Measurements from ENCODE around the gene S100A16.
"Not testable (repeated sequence)": the region's sequence is repeated elsewhere in the genome, so short reads cannot be mapped to it uniquely, and the experiment has no call there.

Gene S100A16, protein sequence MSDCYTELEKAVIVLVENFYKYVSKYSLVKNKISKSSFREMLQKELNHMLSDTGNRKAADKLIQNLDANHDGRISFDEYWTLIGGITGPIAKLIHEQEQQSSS

DNA sequence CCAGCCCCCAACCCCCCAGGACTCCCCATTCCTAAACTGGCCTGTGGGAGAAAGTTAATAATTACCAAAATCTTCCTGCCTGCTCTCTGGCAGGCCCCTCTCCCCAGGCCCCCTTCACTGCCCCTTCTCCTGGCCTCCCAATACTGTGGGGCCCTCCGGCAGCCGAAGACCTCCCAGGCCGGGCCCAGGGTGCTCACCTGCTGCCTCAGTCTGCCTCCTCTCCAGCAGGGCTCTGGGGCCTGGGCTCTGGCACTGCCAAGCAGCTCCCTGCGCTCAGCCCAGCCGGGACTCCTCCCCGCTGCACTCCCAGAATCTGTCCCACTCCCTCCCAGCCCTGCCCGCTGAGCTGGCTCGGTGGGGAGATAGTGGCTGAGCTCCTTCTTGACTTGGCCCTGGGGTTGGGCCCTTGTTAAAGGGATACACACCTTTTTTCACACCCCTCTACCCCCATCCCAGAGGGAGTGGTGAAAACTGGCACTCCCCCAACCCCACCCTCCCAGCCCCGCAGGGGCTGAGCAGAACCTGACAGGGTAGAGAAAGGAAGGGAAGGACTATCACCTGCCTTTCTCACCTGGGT, at the start of gene S100A16:
S100A16 (minus strand) TSS at position 383 of the 577 bp plus-strand sequence. CDS start 4,986 bp downstream, outside the sequence.
- DNase-seq, result no peak

DNA sequence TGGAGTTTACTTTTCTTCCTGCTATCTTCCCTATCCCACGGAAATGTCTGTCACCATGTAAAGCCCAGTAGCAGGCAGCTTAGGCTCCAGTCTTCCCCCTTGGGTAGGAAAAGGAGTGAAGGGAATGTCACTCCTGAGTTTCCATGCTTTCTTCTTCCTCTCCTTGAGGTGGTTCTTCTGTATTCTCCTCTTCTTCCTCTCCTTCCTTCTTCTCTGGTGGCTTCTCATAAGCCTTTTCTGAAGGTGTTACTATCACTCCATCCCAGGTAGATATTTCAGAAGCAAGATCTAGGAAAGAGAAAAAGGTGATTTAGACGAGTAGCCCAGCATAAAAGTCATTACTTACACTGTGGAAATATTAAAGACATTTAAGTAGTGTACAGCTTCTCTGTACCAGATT, 49.3 kb upstream of the S100A16 start:
- DNase-seq, result no peak

DNA sequence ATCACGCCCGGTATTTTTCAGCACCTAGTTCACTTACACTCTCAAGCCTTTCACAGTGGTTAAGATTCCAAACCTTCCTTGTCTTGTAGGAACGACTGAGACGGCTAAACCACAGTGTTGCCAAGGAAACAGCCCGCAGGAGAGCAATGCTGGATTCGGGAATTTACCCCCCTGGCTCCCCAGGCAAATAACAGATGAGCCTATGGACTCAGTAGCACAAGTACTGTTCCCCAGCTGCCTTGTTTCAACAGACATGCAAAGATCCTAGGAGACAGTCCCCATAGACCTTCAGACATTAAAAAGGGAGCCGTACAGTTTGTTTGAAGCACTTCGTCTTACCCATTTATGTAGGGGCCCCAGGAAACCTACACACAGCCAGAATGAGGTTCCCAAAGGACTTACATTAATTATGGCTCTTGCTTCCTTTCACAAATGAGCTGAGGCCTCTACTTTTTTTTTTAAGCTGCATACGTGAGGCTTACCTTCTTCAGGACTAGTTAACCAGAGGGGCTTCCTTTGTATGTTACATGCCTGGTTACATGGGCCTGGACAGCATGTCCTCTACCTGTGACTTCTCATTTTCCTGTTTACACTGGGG, 48.3 kb upstream of the S100A16 start:
- DNase-seq, result no peak

DNA sequence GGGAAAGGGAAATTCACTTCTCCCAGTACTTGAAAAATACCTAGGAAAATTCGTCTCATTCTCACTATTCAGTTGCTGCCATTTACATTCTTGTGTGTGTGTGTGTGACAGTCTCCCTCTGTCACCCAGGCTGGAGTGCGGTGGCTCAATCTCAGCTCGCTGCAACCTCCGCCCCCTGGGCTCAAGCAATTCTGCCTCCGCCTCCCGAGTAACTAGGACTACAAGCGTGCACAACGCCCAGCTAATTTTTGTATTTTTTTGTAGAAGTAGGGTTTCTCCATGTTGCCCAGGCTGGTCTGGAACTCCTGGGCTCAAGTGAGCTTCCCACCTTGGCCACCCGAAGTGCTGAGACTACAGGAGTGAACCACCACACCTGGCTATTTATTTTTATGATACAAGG, 46.7 kb upstream of the S100A16 start:
- no peak for DNase-seq

DNA sequence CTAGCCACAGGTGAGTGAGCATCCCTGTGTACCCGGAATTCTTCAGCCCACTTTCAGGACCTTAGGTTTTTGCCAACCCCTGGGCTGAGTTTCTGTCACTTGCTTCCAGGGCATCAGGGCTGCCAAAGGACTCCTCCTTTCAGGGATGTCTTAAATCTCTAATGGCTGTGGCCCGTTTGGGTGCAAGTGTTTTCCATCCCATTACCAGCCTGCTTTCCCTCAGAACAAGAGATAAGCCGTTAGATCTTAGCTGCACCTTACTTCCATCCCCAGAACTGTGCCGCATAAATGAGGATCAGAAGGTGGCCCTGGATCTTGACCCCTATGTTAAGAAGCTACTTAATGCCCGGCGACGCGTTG, 46.2 kb upstream of the S100A16 start:
- DNase-seq, result no peak

DNA sequence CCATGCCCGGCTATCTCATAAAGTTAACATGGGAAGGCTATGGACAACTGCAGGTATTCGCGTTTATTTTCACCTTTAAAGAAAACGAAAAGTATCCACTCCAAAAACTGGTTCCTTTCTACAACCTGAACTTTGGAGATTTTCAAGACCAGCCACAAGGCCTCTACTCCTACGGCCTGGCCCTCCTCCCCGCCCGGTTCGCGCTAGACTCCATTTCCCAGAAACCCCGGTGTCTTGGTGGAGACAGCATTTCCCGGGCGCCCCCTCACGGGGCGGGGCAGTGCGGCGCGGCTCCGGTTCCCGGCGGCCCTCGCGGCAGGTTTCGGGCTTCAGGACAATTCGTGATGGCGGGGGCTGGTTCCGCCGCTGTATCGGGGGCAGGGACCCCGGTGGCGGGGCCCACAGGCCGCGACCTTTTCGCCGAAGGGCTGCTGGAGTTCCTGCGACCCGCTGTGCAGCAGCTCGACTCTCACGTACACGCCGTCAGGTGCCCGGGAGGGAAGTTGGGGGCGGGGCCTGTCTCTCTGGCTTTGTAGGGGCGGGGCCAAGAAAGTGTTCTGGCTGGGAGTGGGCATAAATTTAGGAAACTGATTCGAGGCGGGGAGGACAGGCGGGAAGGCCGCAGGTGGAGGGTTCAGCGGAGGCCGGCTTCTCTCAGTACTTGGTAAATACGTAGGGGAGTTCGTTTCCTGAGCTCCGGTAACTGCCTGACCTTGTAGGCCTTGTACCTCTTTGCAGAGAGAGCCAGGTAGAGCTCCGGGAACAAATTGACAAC, 45.6 kb upstream of the S100A16 start, which contains the start of gene SNAPIN:
SNAPIN (plus strand) TSS at position 304 of the 775 bp plus-strand sequence; CDS start at position 345, 41 bp downstream.
- peak; percentile 74 for DNase-seq

DNA sequence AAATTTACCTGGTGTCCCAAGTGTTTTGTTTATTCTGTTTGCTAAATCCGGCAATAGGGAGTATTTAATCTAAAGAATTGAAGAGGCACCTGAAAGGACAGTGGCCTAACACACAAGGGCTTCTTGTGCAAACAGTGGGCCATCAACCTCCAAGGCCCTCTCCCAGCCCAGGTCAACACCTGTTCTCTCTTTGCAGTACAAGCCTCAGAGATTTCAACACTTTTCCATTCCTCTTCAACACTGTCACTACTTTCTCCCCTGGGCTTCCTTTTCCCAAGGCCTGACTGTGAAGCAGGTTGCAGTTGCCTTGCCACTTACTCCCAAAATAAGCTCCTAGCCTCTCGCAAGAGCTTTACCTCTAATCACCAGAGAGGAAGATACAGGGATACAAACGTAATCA, 42.4 kb upstream of the S100A16 start:
- DNase-seq, result no peak

DNA sequence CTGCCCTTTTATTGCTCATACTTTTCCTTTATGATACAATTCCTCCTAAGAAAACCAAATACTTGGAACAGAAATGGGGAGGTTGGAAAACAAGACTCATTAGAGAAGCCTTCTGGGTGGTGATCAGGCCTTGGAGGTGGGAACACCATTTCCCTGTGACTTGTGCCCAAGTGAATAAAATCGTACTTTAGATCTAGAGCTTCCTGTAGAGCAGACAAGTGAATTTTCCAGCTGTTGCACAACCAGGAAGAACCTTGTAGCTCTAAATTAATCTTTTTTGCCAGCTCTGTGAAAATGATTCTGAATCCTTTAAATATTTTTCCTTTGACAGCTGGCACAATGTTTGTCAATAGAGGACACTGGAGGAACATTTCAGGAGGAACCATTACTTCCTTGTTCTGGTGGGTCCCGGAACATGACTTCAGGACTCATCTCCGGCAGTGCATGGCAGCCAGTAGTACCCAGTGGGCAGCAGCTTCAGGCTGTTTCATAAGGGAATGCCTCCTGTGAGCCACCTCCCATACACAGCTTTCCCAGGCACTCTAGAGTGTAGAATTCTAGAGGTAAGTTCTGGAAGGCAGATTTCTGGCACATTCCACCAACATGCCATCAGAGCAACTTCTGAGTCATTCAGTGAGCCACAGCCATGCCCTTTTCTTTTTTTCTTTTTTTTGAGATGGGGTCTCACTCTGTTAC, 40.0 kb upstream of the S100A16 start:
- DNase-seq, result no peak

DNA sequence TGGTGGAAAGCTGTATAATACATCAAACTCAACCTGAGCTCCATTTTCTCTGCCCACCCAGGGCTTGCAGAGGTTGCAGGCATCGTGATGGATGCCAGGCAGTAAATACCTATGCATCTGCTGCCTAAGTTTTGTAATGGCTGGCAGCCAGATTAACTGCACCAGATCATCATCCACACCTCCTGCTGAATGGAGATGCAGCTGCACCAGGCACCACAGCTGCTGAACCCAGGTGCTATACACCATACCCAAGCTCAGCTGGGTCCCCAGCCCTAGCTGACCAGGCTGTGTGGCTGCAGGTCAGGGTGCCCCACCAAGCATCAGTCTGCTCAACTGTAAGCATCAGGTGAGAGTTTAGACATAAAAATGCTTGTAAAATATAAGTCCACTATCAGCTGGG, 38.8 kb upstream of the S100A16 start:
- DNase-seq, result no peak

DNA sequence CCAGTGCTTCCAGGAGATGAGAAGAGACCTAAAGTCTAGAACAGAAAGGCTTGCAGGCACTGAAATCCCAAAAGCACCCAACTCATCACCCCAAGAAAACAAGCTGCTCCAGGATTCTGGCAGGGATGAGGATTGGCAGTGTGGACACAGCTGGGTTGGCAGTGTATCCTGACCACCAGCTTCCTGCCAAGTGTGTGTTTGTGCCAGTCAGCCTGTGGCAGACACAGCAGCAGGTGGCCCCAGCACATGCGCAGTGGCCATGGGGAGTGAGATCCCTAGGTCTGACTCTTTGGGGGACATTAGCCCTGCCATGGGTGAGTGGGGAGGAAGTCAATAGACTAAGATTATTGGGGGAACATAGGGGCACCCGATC, 36.9 kb upstream of the S100A16 start:
- no peak for DNase-seq

DNA sequence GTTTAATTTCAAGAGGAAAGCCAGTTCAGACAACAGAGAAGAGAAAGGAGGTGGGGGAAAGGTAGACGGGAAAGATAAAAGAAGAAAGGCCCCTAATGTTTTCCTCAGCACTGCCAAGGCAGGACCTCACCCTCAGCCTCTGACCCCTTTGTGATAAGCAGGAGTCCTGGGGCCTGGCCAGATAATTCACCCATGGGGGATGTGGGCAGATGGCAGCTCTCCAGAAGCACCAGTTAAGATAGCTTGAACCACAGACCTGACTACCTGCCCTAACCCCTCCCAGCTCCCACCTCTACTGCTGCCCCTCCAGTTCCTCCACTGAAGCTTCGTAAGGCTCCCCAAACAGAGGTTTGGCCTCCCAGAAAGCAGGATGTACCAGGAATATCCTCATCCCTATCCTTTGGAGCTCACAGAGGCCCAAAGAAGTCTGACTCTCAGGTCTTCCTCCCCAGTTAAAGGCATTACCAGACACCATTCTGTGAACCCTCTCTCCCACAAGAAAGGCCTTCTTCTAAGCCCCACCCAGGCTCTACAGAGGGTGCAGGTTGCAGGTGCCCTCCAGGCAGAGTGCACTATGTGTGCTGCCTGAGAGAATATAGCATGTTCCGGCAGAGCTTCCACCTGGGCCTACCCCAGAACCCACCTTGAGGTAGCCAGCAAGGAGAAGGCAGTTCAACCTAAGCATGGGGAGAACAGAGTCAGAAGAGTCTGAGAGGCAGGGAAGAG, 36.4 kb upstream of the S100A16 start:
- no peak for DNase-seq

DNA sequence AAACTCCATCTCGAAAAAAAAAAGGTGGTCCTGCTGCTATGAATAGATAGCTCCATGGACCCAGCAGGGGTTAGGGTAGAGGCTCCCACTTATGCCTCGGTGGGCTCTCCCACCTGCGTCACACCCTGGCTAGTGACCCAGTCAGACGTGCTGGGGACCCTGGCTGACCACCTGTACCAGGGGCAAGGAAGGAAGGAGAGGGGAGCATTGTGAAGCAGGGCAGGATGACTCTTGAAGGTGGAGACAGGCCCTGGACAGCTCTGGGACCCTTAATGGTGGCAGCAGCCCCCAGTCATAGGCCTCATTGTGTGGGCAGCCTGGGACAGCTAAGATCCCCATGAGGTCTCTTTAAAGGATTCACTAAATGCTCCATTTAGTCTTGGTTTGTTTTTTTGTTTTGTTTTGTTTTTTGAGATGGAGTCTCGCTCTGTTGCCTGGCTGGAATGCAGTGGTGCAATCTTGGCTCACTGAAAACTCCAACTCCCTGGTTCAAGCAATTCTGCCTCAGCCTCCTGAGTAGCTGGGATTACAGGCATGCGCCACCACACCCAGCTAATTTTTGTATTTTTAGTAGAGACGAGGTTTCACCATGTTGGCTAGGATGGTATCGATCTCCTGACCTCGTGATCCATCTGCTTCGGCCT, 35.2 kb upstream of the S100A16 start:
- no peak for DNase-seq

DNA sequence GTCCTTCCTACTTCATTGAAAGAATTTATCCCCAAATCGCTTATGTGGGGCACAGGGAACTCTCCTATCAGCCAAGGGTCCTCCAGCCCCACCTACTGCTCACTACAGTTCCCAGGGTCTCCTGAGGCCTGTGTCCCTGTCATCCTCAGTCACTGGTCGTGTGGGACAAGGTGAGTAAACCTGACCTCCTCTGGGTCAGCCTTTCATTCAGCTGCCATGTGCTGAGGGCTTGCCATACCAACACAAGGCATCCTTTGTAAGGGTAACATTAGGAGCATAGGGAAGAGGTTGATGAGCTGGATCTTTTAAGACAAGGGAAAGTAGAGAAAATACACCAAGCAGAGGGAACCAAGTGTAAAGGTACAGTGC, 34.4 kb upstream of the S100A16 start:
- no peak for DNase-seq

DNA sequence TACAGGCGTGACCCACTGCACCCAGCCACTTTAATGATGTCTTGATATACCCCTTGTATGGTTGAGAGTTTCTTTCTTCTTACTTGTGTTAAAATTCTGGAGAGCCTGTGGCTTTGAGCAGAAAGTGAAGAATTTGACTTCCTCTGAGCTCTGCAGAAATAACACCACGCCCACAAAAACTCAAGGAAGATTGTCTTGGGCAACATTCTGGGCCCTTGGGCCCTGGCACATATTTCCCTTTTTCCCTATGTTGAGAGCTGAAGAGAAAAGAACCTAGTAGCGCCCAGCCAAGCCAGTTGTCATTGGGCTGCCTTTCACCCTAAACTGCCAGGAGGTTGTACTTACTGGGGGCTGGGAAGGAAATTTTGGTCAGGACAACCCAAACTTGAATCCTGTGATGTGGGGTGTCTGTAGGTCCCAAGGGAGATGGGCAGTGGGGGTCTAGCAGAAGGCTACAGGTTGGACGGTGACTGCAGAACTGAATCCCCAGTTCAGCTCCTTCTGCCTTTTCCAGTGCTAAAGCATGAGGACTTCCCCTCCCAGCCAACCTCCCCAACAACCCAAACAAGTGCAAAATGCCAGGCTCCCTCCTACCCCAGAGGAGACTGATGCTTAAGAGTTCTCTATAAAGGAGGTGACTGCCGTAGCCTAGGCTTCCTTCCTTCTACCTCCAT, 33.9 kb upstream of the S100A16 start:
- DNase-seq, result no peak

DNA sequence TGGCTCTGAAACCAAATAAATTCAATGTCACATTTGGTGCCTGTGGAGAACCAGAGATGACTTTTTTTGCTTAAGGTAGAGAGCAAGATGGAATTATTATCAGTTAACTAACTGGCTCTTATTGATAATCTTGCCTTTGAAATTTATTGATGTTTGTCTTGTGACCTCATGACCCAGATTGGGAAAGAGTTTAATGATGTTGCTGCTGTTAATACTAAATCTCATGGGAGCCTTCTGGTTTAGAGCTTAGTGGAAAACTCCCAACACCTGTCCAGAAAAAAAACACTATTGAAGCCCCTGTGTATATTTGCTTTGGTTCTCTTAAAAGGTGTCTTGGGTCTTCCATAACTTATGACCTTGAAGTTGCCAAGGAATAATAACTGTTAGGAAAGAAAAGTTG, 30.9 kb upstream of the S100A16 start:
- DNase-seq, result no peak

DNA sequence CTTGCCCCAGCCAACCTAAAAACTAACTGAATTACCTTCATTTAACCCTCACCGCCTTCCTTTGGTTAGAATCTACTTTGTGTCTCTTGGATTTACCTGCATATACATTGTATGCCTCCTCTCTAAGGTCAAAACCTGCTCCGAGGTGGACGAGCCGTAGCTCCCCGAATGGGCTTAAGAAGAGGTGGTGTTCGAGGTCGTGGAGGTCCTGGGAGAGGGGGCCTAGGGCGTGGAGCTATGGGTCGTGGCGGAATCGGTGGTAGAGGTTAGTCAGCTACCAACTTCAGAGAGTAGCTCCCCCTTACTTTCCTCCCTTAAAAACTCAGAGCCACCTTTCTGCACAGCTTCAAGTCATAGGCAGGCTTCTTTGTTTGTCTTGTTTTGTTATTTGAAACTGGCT, 30.2 kb upstream of the S100A16 start:
- DNase-seq, result no peak

DNA sequence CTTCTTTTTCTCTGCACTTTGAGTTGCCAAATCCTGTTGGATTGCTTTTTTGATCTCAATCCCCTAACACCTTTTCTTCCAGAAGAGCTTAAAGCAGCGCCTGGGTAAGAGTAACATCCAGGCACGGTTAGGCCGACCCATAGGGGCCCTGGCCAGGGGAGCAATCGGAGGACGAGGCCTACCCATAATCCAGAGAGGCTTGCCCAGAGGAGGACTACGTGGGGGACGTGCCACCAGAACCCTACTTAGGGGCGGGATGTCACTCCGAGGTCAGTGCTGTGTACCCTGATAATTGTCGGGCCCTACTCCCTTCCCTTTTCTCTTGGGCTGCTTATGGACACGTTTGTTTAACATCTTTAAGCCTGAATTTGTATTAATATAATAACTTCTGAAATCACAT, 29.2 kb upstream of the S100A16 start:
- DNase-seq, result no peak

DNA sequence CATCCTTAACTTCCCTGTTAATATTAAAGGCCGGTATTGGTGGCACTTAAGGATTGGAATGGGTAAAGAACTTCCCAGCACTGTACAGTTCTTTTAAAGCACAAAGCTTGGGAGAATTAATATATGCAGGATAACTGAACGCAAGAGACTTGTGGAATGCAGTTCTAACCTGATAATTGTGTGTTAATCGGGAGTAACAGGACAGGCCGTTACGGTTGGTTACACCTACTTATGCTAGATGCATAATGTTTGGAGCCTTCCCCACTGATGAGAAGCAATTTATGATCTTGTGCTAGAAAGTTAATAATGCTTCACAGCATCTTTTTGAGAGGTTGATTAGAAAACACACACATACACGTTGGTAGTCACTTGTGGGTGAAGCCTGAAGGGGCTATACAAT, 27.9 kb upstream of the S100A16 start:
- no peak for DNase-seq

DNA sequence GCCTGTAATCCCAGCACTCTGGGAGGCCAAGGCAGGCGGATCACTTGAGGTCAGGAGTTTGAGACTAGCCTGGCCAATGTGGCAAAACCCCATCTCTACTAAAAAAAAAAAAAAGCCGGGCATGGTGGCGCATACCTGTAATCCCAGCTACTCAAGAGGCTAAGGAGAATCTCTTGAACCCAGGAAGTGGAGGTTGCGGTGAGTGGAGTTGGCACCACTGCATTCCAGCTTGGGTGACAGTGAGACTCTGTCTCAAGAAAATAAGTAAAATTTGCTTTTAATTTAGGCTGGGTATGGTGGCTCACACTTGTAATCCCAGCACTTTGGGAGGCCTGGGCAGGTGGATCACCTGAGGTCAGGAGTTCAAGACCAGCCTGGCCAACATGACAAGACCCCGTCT, 27.3 kb upstream of the S100A16 start:
- not testable (repeated sequence) for DNase-seq

DNA sequence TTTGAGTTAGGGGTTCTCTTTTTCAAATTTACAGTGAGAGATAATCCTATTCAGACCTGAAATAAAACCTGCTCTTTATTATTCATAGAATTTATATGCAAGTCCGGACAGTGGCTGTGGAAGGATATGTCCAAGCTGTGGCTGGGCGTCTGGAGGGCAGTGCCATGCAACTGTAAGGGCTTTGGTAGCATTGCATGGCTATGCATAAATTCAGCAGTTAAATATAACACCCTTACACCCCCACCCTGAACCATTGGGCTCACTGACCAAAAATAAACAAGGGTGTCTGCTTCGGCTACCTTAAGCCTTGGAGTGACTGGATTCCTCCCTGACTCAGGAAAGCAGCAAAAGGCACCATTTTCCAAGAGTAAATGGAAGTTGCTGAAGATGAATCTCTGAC, 26.3 kb upstream of the S100A16 start:
- no peak for DNase-seq

DNA sequence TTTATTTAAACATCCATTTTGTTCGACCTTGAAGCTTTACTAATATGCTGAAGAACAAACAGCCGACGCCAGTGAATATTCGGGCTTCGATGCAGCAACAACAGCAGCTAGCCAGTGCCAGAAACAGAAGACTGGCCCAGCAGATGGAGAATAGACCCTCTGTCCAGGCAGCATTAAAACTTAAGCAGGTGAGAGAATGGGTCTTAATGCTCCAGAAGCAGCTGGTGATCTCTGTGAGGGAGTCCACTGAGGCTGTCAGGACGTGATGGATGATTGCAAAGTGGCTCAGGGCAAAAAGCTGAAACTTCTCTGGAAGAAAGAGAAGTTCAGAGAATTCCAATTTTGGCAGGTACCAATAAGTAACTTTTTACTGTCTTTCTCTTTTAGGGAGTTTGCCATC, 25.3 kb upstream of the S100A16 start:
- DNase-seq, result no peak

DNA sequence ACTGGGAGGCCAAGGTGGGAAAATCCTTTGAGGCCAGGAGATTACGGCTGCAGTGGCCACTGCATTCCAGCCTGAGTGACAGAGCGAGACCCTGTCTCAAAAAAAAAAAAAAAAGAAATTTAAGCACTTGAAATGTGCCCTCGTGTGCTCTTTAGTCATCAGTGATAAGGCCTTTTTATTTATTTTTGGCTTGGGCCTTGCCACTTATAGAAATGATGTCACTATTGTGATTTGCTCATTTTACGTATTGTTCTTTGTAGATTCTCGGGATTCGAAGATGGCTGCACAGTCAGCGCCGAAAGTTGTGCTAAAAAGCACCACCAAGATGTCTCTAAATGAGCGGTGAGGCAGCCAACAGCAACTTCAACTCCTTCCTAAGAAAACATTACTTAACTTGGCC, 23.4 kb upstream of the S100A16 start:
- no peak for DNase-seq

Measured in T1000 (cell line).